K562 (cell line): ENCODE data around the gene LRRC3. TPM values are rescaled to one million over a fixed set of nuclear protein-coding genes. Genes with fewer than 3 reads are reported as not detected.

Source experiments
- ATAC-seq: fragments of 200-7000 bp; cut with Tn5 transposase; 3 replicates; pipeline ENCODE4 v1.9.1; 2020; ENCODE audit warnings: moderate library complexity
- BruUV-seq: library from RNA; stranded (reverse); fragments of 400-500 nt; replicated peaks from 2 replicates; lab custom pipeline; 2021; lab: Mats Ljungman, UMichigan
- CTCF ChIA-PET: fragments of 300-600 bp; formaldehyde crosslinking; extraction: SDS; loops from one replicate; lab custom pipeline; 2021; ENCODE audit warnings: low intra/inter-chr PET ratio; lab: Yijun Ruan, JAX
- POLR2A ChIA-PET: fragments of 300-600, 350-650 bp; sonication (Branson Sonifier 250); formaldehyde crosslinking; extraction: SDS; loops from one replicate; lab custom pipeline; 2021; ENCODE audit warnings: antibody characterized with exemption, inconsistent platforms; lab: Yijun Ruan, JAX
- DNase-seq, 4 experiments: peaks; one replicate each; pipeline versions ENCODE4 v3.0.0 to v3.0.0-alpha.2; 2011 to 2018; ENCODE audit warnings: low spot score in 3 of 4, mixed read lengths in 3 of 4; ENCODE audit errors: extremely low read depth in 1 of 4
- FAIRE-seq: peaks from 2 replicates; lab custom pipeline; 2011; peaks lifted over from hg19 to GRCh38; lab: Jason Lieb, UNC
- H2AFZ ChIP-seq: 2 replicates; pipeline ENCODE4 v1.6.0; 2011; ENCODE audit warnings: low read depth, low read length, control low read depth, inconsistent platforms
- H3K27ac ChIP-seq: fragments of 200-600 bp; 3 replicates; pipeline ENCODE4 v1.8.0; 2011; ENCODE audit warnings: low read depth, mild to moderate bottlenecking, control low read depth, inconsistent platforms, low read length, moderate library complexity, mixed read lengths; ENCODE audit errors: extremely low read depth
- H3K27me3 ChIP-seq, 2 experiments: fragments of 300-600 bp in 1 of 2; 2 replicates in 1 of 2; 3 replicates in 1 of 2; pipeline versions ENCODE4 v1.6.0 to v1.8.0; 2011; ENCODE audit warnings: inconsistent platforms in 2 of 2, low read length in 2 of 2, mild to moderate bottlenecking in 1 of 2, mixed read lengths in 1 of 2, moderate library complexity in 1 of 2; ENCODE audit not compliant: control insufficient read depth in 2 of 2, insufficient read depth in 2 of 2
- H3K36me3 ChIP-seq: fragments of 300-600 bp; 3 replicates; pipeline ENCODE4 v1.8.0; 2011; ENCODE audit warnings: mild to moderate bottlenecking, low read length, inconsistent platforms; ENCODE audit not compliant: control insufficient read depth, insufficient read depth
- H3K4me1 ChIP-seq, 2 experiments: fragments of 200-600 bp in 1 of 2; replicated peaks in 1 of 2; 2 replicates in 1 of 2; 3 replicates in 1 of 2; pipeline versions ENCODE4 v1.5.1 to v1.8.0; 2011; ENCODE audit warnings: inconsistent platforms in 2 of 2, low read length in 2 of 2, mild to moderate bottlenecking in 1 of 2, mixed read lengths in 1 of 2, moderate library complexity in 1 of 2; ENCODE audit not compliant: control insufficient read depth in 2 of 2, insufficient read depth in 2 of 2
- H3K4me2 ChIP-seq: 2 replicates; pipeline ENCODE4 v1.6.1; 2011; ENCODE audit warnings: low read length, control low read depth, inconsistent platforms, mixed read lengths; ENCODE audit not compliant: insufficient read depth
- H3K4me3 ChIP-seq: fragments of 200-600 bp; sonication (generic), shearing (Covaris generic); 2 replicates; pipeline ENCODE4 v1.5.1; 2016; ENCODE audit warnings: control low read depth, inconsistent platforms
- H3K79me2 ChIP-seq: fragments of 200-600 bp; 3 replicates; pipeline ENCODE4 v1.8.0; 2011; ENCODE audit warnings: low read length, inconsistent platforms; ENCODE audit not compliant: control insufficient read depth, insufficient read depth
- H3K9ac ChIP-seq, 2 experiments: 2 replicates each; pipeline versions ENCODE4 v1.6.0 to v1.6.1; 2011; ENCODE audit warnings: low read depth in 2 of 2, low read length in 2 of 2, control low read depth in 1 of 2, inconsistent platforms in 1 of 2, mild to moderate bottlenecking in 1 of 2, mixed read lengths in 1 of 2; ENCODE audit not compliant: insufficient read depth in 1 of 2
- H3K9me1 ChIP-seq: one replicate; pipeline ENCODE4 v1.6.0; 2011; ENCODE audit warnings: inconsistent platforms, mild to moderate bottlenecking, low read length, moderate library complexity; ENCODE audit not compliant: control insufficient read depth, insufficient read depth
- H3K9me3 ChIP-seq: replicated peaks from 2 replicates; pipeline ENCODE4 v1.5.1; 2011; ENCODE audit warnings: low read depth, low read length, inconsistent platforms; ENCODE audit not compliant: control insufficient read depth, insufficient read depth
- H4K20me1 ChIP-seq: replicated peaks from 2 replicates; pipeline ENCODE4 v1.6.1; 2011; ENCODE audit warnings: low read length, inconsistent platforms, mixed read lengths; ENCODE audit not compliant: control insufficient read depth, insufficient read depth
- ATF2 ChIP-seq: sonication (generic); formaldehyde crosslinking; IDR thresholded peaks from 2 replicates; pipeline ENCODE4 v1.8.1; 2022; ENCODE audit warnings: missing genetic modification reagents
- BCOR ChIP-seq: fragments of 450-650 bp; IDR thresholded peaks from 2 replicates; pipeline ENCODE4 v1.6.1; 2016
- MAFK ChIP-seq: IDR thresholded peaks from 2 replicates; pipeline ENCODE4 v1.6.1; 2011; ENCODE audit warnings: low read length, improper control_type of control experiment
- MCM2 ChIP-seq: fragments of 450-650 bp; IDR thresholded peaks from 2 replicates; pipeline ENCODE4 v1.6.1; 2017; ENCODE audit warnings: low read depth, mild to moderate bottlenecking
- MYNN ChIP-seq, 2 experiments: sonication (generic); formaldehyde crosslinking in 1 of 2; IDR thresholded peaks; 2 replicates each; pipeline versions ENCODE4 v1.5.0 to v1.6.1; 2016 to 2020; ENCODE audit warnings: antibody characterized with exemption in 1 of 2, missing genetic modification reagents in 1 of 2
- RBM34 ChIP-seq: fragments of 200-400 bp; formaldehyde crosslinking; IDR thresholded peaks from 2 replicates; pipeline ENCODE4 v1.6.1; 2018; ENCODE audit warnings: low read length, borderline replicate concordance; ENCODE audit not compliant: insufficient read depth
- XRCC5 ChIP-seq: fragments of 200-400 bp; formaldehyde crosslinking; IDR thresholded peaks from 2 replicates; pipeline ENCODE4 v1.6.1; 2017; ENCODE audit warnings: low read depth, mild to moderate bottlenecking, low read length
- ZBTB34 ChIP-seq: fragments of 250-450 bp; sonication (Bioruptor Pico); IDR thresholded peaks from 2 replicates; pipeline ENCODE4 v1.8.0; 2021; ENCODE audit warnings: mild to moderate bottlenecking, moderate library complexity
- ZBTB8A ChIP-seq: fragments of 450-650 bp; IDR thresholded peaks from 2 replicates; pipeline ENCODE4 v1.6.1; 2018; ENCODE audit warnings: mild to moderate bottlenecking, moderate library complexity; ENCODE audit not compliant: partially characterized antibody
- ZC3H8 ChIP-seq: fragments of 450-650 bp; IDR thresholded peaks from 2 replicates; pipeline ENCODE4 v1.6.1; 2017
- ZNF134 ChIP-seq: fragments of 250-450 bp; sonication (Bioruptor Pico); conservative IDR thresholded peaks from 2 replicates; pipeline ENCODE4 v1.4.0; 2020
- ZNF263 ChIP-seq: sonication (generic); formaldehyde crosslinking; IDR thresholded peaks from 2 replicates; pipeline ENCODE4 v1.8.0; 2022; ENCODE audit warnings: mild to moderate bottlenecking, missing genetic modification reagents, borderline replicate concordance
- ZNF583 ChIP-seq: fragments of 250-450 bp; sonication (Bioruptor Pico); IDR thresholded peaks from 2 replicates; pipeline ENCODE4 v1.4.0; 2020
- ZSCAN32 ChIP-seq: fragments of 450-650 bp; formaldehyde crosslinking; IDR thresholded peaks from 2 replicates; pipeline ENCODE4 v1.4.0; 2020; ENCODE audit warnings: mild to moderate bottlenecking, moderate library complexity
- WGBS: fragments of 100-300 bp; shearing (Covaris generic); methylation state at CpG from one replicate; pipeline ENCODE4 v1.1.6; 2016; ENCODE audit warnings: low coverage, mixed read lengths; ENCODE audit not compliant: insufficient coverage; ENCODE audit errors: missing lambda C conversion rate; 5-methylcytosine and 5-hydroxymethylcytosine counted together
- in situ Hi-C: fragments of 300-500 bp; cut with MboI; formaldehyde crosslinking; loops from 4 replicates; pipeline ENCODE4 v1.15.0; 2018; ENCODE audit warnings: inconsistent platforms, mixed read lengths
- intact Hi-C: fragments of 100-400 bp; cut with micrococcal nuclease; formaldehyde crosslinking; loops from 2 replicates; pipeline ENCODE4 v1.14.2; 2022
- polyA plus RNA-seq, 8 experiments: library from polyadenylated mRNA; depleted of rRNA in 4 of 8; stranded (reverse) in 5 of 8; unstranded in 3 of 8; fragments of >200 nt; fragmentation: Nextera tagmentation in 2 of 8; fragmentation: Illumina TruSeq in 1 of 8; extraction: Ambion mirVana in 2 of 8; extraction: Trizol in 1 of 8; gene quantifications; 2 replicates each; pipeline versions ENCODE4 v1.2.1 to v1.2.3, GENCODE V29; 2011 to 2014; ENCODE audit warnings: inconsistent platforms in 1 of 8, missing spikeins in 1 of 8
- total RNA-seq, 7 experiments: library from RNA; depleted of rRNA in 6 of 7; stranded (reverse); fragments of >200 nt in 6 of 7; fragmentation: Illumina TruSeq in 2 of 7; extraction: Trizol in 2 of 7; gene quantifications; 2 replicates each; pipeline versions ENCODE4 v1.2.1 to v1.2.3, GENCODE V29; 2011 to 2021; ENCODE audit warnings: low replicate concordance in 1 of 7

LRRC3 gene
- total and polyA plus RNA-seq, 9 of the 15 experiments (the other 6 are each of a cell fraction or from before 2014, with no cell fraction given), result 0.04 TPM; not detected in 7

GRCh38 chr21:44462834-44463200 is 7.5 kb downstream of the LRRC3 start:
- FAIRE-seq (no peak), ATAC-seq (no peak), DNase-seq (no peak)
- no peak overlapping the region for H2AFZ ChIP-seq
- no peak overlapping the region for H3K4me2 ChIP-seq
- H3K27me3 ChIP-seq, result peaks cover 28 to 96% of the 10 kb centered on the region in 2 experiments
- no TSS peak for BruUV-seq
- no peaks in the 10 kb centered on the region for H3K9me1 ChIP-seq
- no peak overlapping the region; a peak in 1 of 4 replicates for H3K9ac ChIP-seq
- TF ChIP-seq ZBTB8A, result no peak
- no peak for TF ChIP-seq RBM34
- TF ChIP-seq ZNF134 (CRISPR knock-in tag), result no peak
- no peak for TF ChIP-seq MAFK
- TF ChIP-seq XRCC5, result no peak
- TF ChIP-seq ZC3H8, result no peak
- TF ChIP-seq ZNF263, result peak; percentile 17; the same call in 1 of the 2 replicates
- no peak for TF ChIP-seq ZSCAN32
- H3K4me3 ChIP-seq, result no peak overlapping the region
- in situ Hi-C loops (no loop called here), intact Hi-C loops (no loop called here)
- no peaks in the 10 kb centered on the region for H3K36me3 ChIP-seq
- 0% methylated on average over 11 of the region's 11 CpGs for WGBS
- no peaks in the 10 kb centered on the region for H3K79me2 ChIP-seq
- no peaks in the 10 kb centered on the region for H3K9me3 ChIP-seq
- POLR2A ChIA-PET, result no interaction called here
- H4K20me1 ChIP-seq, result peaks cover 7% of the 10 kb centered on the region; the same call in 1 of the 2 replicates
- CTCF ChIA-PET, result no interaction called here
- H3K27ac ChIP-seq, result no peak overlapping the region
- H3K4me1 ChIP-seq, result peaks cover 0 to 21% of the 10 kb centered on the region in 2 experiments; a peak in 1 of 5 replicates

- Histone ChIP-seq H3K9me1 (no peaks in the 10 kb centered on the region), H3K9me3 (no peaks in the 10 kb centered on the region), H3K27ac (no peak overlapping the region), H3K4me1 (peaks cover 0 to 21% of the 10 kb centered on the region in 2 experiments; a peak in 1 of 5 replicates), H3K36me3 (no peaks in the 10 kb centered on the region), H4K20me1 (peaks cover 7% of the 10 kb centered on the region; the same call in 1 of the 2 replicates), H3K4me3 (no peak overlapping the region), H3K79me2 (no peaks in the 10 kb centered on the region), H3K9ac (no peak overlapping the region), H3K27me3 (peaks cover 26 to 95% of the 10 kb centered on the region in 2 experiments), H2AFZ (no peak overlapping the region), H3K4me2 (no peak overlapping the region)
- no TSS peak for BruUV-seq
- ATAC-seq, result no peak
- in situ Hi-C loops, result no loop called here
- intact Hi-C loops, result no loop called here
- WGBS, result 0% methylated on average over 29 of the region's 30 CpGs
- FAIRE-seq, result no peak
- ChIA-PET CTCF (no interaction called here), POLR2A (interaction anchor here (1.2 kb wide), 1 partner anchor 12 kb away, joined by 3 read pairs; no protein-coding TSS in a partner anchor)
- no peak for DNase-seq
- TF ChIP-seq MCM2 (no peak), ZBTB34 (CRISPR knock-in tag) (no peak), ZNF583 (CRISPR knock-in tag) (no peak), ZBTB8A (no peak), BCOR (no peak), MYNN (IDR thresholded peaks at IDR 0.05) (no peak), MYNN (CRISPR knock-in tag; IDR thresholded peaks at IDR 0.05) (no peak), ATF2 (CRISPR knock-in tag) (no peak)
These were observed 8.4 kb downstream of the LRRC3 start for GRCh38 chr21:44463724-44464123.
